ENCODE measurements around the gene PREX1. TPM values are rescaled to one million over a fixed set of nuclear protein-coding genes. Genes with fewer than 3 reads are reported as not detected.

Gene PREX1
- polyA plus RNA-seq, 1 donor (not counting 4 experiments of a cell fraction or from before 2014, with no cell fraction given), result 0.22 TPM

DNA sequence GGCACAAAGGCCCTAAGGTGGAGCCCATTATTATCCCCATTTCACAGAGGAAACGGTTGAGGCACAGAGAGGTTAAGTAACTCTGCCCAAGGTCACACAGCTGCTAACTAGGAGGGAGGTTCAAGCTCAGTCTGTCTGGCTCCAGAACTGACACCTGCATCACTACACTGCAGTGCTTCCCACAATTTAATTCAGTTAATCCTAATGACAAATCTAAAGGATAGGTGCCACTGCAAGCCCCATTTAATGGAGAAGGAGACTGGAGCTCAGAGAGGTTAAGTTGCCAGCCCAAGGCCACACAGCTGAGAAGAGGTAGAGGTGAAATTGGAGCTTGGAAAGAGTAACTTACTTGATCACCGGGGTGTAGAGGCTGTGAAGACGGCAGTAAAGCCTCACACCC is 148.8 kb downstream of the PREX1 start:
- no peaks in the 10 kb centered on the region for H3K36me3 ChIP-seq (ENCODE audit: control insufficient read depth in 2 of 2, extremely low read depth in 1 of 2, insufficient read depth in 2 of 2, low read length in 2 of 2)
- H3K27ac ChIP-seq (ENCODE audit: control insufficient read depth, insufficient read depth, low read length), result no peak overlapping the region
- H3K4me1 ChIP-seq (ENCODE audit: control insufficient read depth, extremely low read depth, insufficient read depth, low read length), result peaks cover 7% of the 10 kb centered on the region
- H3K79me2 ChIP-seq (ENCODE audit: control insufficient read depth, insufficient read depth, low read length), result no peaks in the 10 kb centered on the region
- H3K9me1 ChIP-seq (ENCODE audit: control insufficient read depth, extremely low read depth, insufficient read depth, low read length), result no peaks in the 10 kb centered on the region
- H4K20me1 ChIP-seq (ENCODE audit: control insufficient read depth, extremely low read depth, insufficient read depth, low read length), result no peaks in the 10 kb centered on the region
- H3K4me2 ChIP-seq (ENCODE audit: control insufficient read depth, extremely low read depth, insufficient read depth, low read depth, low read length), result no peak overlapping the region
- H3K9ac ChIP-seq (ENCODE audit: control insufficient read depth, extremely low read depth, insufficient read depth, low read length), result no peak overlapping the region
- peaks cover 8% of the 10 kb centered on the region for H3K27me3 ChIP-seq (ENCODE audit: control insufficient read depth, extremely low read depth, insufficient read depth, low read length)
- DNase-seq (ENCODE audit: low read depth, low spot score) (no peak), FAIRE-seq (no peak)
- H2AFZ ChIP-seq (ENCODE audit: control insufficient read depth, low read length), result no peak overlapping the region
- no peaks in the 10 kb centered on the region for H3K9me3 ChIP-seq (ENCODE audit: control insufficient read depth, low read depth, low read length)
- TF ChIP-seq EZH2 (IDR thresholded peaks at IDR 0.05; ENCODE audit: low read length), result no peak
- TF ChIP-seq, protein P1, sequence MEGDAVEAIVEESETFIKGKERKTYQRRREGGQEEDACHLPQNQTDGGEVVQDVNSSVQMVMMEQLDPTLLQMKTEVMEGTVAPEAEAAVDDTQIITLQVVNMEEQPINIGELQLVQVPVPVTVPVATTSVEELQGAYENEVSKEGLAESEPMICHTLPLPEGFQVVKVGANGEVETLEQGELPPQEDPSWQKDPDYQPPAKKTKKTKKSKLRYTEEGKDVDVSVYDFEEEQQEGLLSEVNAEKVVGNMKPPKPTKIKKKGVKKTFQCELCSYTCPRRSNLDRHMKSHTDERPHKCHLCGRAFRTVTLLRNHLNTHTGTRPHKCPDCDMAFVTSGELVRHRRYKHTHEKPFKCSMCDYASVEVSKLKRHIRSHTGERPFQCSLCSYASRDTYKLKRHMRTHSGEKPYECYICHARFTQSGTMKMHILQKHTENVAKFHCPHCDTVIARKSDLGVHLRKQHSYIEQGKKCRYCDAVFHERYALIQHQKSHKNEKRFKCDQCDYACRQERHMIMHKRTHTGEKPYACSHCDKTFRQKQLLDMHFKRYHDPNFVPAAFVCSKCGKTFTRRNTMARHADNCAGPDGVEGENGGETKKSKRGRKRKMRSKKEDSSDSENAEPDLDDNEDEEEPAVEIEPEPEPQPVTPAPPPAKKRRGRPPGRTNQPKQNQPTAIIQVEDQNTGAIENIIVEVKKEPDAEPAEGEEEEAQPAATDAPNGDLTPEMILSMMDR (optimal IDR thresholded peaks at IDR 0.05 in 1 of 3, IDR thresholded peaks at IDR 0.05 in 1 of 3, conservative IDR thresholded peaks at IDR 0.05 in 1 of 3; ENCODE audit: extremely low read depth in 1 of 3, insufficient read depth in 2 of 3, low read length in 3 of 3), result no peak
- no peak overlapping the region for H3K4me3 ChIP-seq (ENCODE audit: control insufficient read depth in 2 of 3, extremely low read depth in 1 of 3, insufficient read depth in 2 of 3, low read depth in 1 of 3, low read length in 3 of 3)
- dilution Hi-C loops (cut with MboI; ENCODE audit: extremely low pct_ligation_motif_present, low sequenced_read_pairs), result no loop called here

DNA sequence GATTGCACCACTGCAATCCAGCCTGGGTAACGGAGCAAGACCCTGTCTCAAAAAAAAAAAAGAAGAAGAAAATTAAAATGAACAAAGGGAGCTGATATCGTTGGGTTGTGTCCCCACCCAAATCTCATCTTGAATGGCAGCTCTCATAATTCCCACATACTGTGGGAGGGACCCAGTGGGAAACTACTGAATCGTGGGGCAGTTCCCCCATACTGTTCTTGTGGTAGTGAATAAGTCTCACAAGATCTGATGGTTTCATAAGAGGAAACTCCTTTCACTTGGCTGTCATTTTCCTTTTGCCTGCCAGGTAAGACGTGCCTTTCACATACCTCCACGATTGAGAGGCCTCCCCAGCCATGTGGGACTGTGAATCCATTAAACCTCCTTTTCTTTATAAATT is 149.4 kb downstream of the PREX1 start:
- peaks cover 8% of the 10 kb centered on the region for H3K27me3 ChIP-seq (ENCODE audit: control insufficient read depth, extremely low read depth, insufficient read depth, low read length)
- no peak overlapping the region for H3K9ac ChIP-seq (ENCODE audit: control insufficient read depth, extremely low read depth, insufficient read depth, low read length)
- H3K9me3 ChIP-seq (ENCODE audit: control insufficient read depth, low read depth, low read length), result no peaks in the 10 kb centered on the region
- no peaks in the 10 kb centered on the region for H4K20me1 ChIP-seq (ENCODE audit: control insufficient read depth, extremely low read depth, insufficient read depth, low read length)
- no peak overlapping the region for H3K4me3 ChIP-seq (ENCODE audit: control insufficient read depth in 2 of 3, extremely low read depth in 1 of 3, insufficient read depth in 2 of 3, low read depth in 1 of 3, low read length in 3 of 3)
- DNase-seq (ENCODE audit: low read depth, low spot score) (no peak), FAIRE-seq (no peak)
- dilution Hi-C loops (cut with MboI; ENCODE audit: extremely low pct_ligation_motif_present, low sequenced_read_pairs), result no loop called here
- no peaks in the 10 kb centered on the region for H3K79me2 ChIP-seq (ENCODE audit: control insufficient read depth, insufficient read depth, low read length)
- H3K36me3 ChIP-seq (ENCODE audit: control insufficient read depth in 2 of 2, extremely low read depth in 1 of 2, insufficient read depth in 2 of 2, low read length in 2 of 2), result no peaks in the 10 kb centered on the region
- no peak overlapping the region for H2AFZ ChIP-seq (ENCODE audit: control insufficient read depth, low read length)
- no peak overlapping the region for H3K4me2 ChIP-seq (ENCODE audit: control insufficient read depth, extremely low read depth, insufficient read depth, low read depth, low read length)
- TF ChIP-seq, protein P1 (optimal IDR thresholded peaks at IDR 0.05 in 1 of 3, IDR thresholded peaks at IDR 0.05 in 1 of 3, conservative IDR thresholded peaks at IDR 0.05 in 1 of 3; ENCODE audit: extremely low read depth in 1 of 3, insufficient read depth in 2 of 3, low read length in 3 of 3), result no peak
- no peak for TF ChIP-seq EZH2 (IDR thresholded peaks at IDR 0.05; ENCODE audit: low read length)
- H3K4me1 ChIP-seq (ENCODE audit: control insufficient read depth, extremely low read depth, insufficient read depth, low read length), result peaks cover 7% of the 10 kb centered on the region
- no peak overlapping the region for H3K27ac ChIP-seq (ENCODE audit: control insufficient read depth, insufficient read depth, low read length)
- H3K9me1 ChIP-seq (ENCODE audit: control insufficient read depth, extremely low read depth, insufficient read depth, low read length), result no peaks in the 10 kb centered on the region
